NCI-H187 treated with DMSO at 0.1 percent for 48 hours (cell line): Measurements from ENCODE around the gene BICD1.
"Not testable (repeated sequence)": the region's sequence is repeated elsewhere in the genome, so short reads cannot be mapped to it uniquely, and the experiment has no call there.

Experiments
- DNase-seq: peaks from one replicate; lab custom pipeline; 2025; lab: John Stamatoyannopoulos, UW

Gene BICD1

DNA sequence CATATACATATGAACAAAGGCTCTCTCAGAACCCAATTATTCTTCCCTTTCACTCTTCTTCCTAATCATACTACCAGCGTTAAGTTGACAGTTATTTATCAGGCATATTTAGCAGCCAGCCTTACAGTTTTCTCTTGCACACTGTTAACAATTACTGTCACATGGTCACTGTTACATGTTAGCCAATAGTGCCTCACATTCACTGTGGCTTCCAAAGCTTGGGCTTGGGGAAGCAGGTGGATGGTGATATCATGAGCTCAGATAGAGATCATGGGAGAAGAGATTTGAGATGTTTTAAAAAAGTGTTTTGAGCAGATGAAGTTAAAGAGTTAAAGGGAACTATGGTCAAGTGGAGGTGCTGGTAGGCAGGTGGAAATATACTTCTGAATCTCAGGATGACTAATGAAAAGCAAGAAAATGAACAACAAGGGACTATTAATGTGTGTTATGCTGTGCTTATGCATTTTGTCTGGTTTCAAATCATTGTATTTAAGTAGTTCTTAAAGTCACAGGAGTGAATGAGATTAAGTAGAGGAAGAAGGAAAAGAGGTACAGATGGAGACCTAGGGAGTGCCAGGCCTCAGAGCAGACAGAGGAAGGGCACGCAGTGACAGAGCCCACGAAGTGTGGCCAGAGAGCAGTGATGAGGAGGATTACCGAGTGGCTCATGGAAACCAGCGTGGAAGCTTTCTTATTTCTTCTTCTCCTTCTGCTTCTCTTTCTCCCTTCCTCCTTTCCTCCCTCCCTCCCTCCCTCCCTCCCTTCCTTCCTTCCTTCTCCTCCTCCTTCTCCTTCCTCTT lies 39.6 kb downstream of the BICD1 start:
- no peak for DNase-seq

DNA sequence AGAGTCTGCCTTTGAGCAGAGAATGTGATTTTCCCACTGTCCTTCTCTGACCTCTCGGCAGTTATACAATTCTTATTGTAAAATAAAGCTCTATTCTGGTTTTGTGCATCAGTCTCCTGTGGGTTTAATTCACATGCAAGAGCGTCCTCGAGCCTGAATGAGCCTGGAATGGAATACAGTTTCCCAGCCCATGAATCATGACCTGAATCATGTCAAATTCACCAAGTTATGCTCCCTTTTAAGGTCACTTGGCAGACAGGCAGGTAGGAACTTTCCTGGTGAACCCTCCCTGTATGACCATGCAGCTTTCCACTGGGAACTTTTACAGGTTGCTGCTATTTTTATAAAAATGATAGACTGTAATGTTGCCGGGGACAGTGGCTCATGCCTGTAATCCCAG lies 41.7 kb downstream of the BICD1 start:
- no peak for DNase-seq

DNA sequence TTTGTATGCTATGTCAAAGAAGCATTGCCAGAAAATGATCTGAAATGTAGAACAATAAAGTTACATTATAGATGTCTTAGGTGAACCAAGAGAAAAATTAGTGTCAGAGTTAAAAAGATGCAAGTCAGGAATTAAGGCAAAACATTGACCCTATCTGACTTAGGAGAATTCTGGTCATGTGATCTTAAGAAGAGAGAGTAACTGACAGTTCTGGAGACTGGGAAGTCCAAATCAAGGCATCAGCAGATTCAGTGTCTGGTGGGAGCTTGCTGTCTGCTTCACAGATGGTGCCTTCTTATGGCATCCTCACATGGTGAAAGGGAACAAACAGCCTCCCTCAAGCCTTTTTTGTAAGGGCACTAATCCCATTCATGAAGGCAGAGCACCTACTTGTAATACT lies 42.8 kb downstream of the BICD1 start:
- DNase-seq, result no peak

DNA sequence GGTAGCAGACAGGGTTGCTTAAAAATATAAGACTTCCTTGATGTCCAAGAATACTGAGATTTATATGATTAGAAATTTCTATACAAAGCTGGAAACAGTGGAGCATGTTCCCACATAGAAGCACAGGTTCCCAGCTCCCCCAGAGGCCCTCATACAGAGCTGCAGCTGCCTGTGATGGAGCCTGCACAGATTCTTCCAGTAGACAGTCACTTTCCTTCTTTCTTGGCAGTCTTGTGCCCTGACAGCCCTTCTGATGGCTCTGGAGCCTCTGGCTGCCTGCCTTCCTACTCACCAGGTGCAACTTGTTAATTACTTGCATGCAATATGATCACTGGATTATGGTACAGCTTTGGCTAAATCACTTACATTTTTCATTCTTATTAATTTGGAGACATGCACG lies 44.4 kb downstream of the BICD1 start:
- DNase-seq, result no peak

DNA sequence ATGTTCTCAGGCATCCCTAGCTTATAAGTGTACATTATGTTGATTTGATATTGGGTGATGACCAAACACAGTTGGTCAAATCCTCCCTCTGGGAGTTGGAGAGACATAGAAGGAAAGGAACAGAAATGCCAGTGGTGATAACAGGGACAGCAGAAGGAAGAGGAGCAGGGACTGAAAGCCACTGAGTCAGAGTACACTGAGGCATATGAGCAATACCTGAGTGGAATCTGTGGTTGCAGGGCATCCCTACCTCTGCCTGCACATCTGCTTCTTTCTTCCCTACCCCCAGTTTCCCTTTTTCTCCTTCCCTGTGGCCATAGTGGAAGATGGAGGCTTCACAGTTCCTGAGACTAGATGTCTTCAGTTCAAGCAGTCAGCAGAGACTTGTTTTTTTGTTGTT lies 44.9 kb downstream of the BICD1 start:
- no peak for DNase-seq

DNA sequence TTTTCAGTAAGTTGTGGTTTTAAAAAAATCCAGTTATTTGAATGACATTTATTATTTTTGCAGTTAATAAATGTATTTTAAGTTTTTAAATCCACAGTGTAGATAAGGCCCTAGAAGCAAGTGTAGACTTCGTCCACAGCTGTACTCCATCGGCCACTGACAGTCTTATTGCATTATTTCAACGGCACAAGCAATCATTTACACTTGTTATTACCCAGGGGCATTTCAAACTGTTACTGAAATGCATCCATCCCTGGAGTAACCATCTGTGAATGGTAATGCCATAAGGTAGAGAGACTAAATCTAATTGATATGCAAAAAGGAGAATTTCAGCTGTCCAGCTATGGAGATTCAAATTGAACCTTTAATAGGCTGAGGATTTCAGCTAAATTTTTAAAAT lies 48.4 kb downstream of the BICD1 start:
- no peak for DNase-seq

DNA sequence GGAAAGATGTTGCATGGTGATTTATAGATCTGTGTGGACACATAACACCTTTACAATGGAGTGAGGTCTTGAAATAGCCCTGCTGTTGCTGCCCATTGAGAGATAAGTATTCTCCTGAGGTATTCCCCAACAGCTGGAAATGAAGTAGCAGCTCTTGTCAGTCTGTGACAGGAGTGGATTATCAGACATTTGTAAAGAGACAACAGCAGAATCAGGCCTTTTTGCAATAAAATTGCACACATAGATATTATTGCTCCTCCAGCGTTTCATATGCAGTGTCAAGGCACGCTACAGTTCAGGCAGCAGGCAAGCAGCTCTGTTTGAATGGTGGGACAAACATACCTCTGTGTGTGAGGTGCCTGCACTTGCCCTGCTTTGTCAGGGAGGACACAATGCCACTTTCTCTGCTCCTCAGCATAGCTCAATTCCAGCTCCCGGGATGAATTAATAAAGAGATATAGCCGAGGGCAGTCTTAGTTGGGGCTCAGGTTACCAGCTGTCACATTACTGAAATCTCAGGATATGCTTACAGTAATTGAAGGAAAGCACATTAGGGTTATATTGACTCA lies 49.4 kb downstream of the BICD1 start:
- DNase-seq, result no peak

DNA sequence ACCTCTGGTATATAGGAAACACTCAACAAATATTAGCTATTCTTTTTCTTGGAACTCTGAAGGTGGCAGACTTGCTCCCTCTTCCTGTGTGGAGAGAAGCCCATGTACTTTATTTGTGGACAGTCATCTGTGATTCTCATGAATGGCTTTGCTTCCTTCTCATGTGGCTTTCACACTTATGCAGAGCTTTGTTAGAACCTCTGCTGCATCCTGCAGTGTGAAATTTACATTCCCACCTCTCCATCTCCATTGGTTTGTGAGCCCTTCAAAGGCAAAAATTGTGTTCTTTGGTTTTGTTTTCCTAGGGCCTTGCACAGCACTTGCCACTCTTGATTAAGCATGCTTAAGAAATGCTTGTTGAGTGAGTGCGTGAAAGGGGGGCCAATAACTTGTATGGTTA lies 51.9 kb downstream of the BICD1 start:
- no peak for DNase-seq

DNA sequence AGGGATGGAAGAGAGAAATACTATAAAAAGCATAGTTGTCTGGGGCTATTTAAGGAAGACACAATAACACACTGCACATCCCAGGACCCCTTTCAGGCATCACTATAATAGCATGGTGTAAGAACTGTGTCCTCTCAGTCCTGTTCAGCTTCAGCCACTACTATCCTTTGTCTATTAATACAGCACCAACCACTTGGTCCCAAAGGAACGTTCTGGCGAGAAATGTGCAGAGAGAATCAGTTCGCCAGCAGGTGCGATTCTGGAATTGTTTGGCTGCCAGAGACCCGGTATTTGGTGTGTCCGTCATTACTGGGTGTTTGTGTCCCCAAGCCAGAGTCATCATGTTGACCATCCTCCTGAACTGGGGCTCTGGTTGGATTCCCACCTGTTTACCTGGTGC lies 52.7 kb downstream of the BICD1 start:
- no peak for DNase-seq

DNA sequence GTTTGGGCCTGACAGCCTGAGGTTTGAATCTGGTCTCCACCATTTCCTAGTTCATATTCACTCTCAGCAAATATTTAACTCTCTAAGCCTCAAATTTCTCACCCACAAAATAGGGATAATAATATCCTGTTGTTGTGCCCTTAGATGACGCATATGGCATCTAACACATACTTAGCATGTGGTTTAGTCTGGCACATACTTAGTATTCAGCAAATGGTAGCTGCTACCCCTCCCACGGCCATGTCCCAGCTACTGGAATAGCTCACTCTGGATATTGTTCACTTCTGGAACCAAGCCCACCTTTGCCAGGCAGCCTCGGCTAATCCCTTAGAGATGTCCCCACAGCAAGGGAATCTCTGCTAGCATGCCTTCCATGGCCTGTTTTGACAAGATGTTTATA lies 53.3 kb downstream of the BICD1 start:
- DNase-seq, result no peak

DNA sequence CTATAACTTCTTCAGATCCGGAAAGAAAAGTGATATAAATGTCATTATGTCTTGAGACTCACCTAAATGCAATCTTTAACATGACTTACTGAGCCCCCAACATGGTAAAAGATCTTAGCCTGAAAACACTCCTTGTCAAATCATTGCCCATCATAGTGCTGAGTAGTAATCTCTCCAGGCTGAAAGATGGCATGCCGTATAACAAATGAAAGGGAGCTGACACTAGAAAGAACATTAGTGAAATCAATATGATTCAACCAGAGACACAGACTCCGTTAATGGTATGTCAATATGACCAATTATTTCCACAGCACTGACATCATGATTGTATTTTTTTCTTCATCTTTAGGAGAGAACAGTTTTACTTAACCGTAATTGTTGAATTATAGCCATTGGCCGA lies 54.4 kb downstream of the BICD1 start:
- no peak for DNase-seq

DNA sequence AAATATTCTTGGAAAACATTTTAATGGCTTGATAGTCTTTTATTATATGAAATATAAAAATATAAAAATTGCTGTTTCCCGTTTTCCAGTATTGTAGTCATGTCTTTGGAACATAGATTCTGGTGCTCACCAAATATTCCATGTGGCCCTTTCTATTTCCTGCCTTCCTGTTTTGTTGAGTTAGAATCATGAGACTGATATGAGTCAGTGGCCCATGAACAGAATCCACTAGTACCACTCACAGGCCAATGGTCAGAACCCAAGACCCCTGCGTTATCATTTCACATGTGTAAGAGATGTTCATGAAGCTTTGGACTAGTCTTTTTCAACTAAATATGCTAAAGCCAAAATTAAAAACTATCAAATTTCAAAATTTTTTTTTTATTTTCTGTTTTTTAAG lies 56.9 kb downstream of the BICD1 start:
- DNase-seq, result no peak

DNA sequence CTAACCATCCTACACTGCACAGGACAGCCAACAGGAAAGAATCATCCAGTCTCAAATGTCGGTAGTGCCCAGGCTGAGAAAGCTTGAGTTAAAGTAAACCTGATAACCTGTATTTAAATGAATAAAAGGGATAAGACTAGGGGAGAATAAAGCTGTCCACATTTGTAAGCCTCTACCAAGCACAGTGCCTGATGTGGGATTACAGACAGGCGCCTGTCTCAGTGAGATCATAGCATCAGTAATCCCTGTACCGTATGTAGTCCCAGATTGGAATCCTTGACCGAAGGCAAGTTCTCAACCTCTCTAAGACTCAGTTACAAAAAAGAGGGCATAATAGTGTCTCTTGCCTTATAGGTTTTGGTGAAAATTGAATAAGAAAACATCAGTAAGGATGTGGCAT lies 59.9 kb downstream of the BICD1 start:
- DNase-seq, result no peak

DNA sequence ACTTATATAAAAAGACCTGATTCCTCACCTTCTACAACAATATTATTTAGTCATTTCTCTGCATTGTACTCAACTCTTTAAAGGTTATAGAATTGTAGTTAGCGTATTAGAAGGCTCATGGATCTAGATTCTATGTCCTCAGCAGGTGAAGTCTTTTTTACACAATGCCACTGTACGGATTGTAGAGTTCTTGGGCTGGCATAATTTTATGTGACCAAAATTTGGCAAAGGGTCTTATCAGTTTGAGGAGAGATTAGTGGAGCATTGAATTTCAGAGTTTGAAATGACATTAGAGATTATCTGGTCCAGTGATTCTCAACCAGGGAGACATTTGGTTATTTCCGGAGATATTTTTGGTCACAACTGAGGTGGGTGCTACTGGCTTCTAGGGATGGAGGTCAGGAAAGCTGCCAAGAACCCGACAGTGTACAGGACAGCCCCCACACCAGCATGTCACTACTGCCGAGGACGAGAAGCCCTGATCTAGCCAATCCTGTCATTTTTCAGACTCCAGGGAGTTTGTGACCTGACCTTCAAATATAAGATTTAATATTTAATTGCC lies 63.9 kb downstream of the BICD1 start:
- DNase-seq, result no peak

DNA sequence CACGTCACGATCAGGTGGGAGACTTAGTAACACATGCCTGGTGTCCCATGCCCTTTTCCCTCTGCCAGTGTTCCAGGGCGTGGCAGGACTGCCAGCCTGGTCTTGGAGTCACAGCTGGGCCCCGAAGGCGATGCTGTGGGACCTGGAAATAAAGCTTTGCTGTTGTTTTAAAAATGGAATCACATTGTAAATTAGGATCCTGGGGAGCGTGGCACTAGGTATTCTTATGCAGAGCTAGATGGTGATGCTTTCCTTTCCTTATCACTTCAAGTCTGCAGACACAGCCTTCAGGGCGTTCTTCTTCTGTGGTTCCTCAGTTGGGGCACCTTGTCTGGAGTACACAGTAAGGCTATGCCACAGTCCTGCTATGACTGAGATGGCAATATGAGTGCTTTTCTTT lies 64.6 kb downstream of the BICD1 start:
- no peak for DNase-seq

DNA sequence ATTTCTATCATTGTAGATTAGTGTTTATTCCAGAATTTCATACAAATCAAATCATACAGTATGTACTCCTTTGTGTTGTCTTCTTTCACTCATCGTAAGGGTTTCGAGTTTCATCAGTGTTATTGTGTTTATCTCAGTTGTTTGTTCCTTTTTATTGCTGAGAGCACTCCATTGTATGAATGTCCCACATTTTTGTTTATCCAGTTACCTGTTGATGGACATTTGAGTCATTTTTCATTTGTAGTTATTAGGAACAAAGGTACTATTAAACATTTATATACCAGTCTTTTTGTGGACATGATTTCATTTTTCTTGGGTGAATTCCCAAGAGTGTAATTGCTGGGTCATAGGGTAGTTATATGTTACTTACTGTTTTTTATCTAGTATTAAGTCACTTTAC lies 70.0 kb downstream of the BICD1 start:
- no peak for DNase-seq

DNA sequence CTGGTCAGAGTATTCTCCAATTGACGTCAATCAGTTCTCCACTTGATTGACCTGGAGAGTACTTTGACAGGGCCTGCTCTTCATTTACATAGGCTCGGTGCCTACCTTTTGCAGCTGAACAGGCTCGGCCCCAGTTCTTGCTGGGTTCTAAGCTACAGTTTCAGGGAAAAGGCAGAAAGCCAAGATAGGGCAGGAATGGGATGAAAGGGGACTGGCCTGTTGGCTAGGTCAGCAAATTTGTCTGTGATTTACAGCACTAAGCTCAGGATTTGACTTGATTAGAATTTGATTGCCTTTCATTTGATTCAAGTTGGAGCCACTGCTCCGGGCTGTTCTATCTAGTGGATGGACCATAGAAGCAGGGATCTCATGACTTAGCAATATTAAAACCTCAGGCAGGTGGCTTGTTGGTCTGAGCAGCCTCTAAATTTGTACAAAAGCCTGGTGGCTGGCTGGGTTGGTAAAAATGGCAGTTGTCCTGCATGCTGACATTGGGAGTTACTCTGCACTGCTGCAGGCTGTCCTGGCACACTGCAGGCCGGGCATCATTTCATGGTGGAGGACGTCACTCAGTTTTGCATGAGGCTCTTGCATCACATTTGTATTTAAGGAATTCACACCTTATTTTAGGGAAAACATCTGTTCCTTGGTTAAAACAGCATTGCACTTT lies 71.8 kb downstream of the BICD1 start:
- DNase-seq, result no peak

DNA sequence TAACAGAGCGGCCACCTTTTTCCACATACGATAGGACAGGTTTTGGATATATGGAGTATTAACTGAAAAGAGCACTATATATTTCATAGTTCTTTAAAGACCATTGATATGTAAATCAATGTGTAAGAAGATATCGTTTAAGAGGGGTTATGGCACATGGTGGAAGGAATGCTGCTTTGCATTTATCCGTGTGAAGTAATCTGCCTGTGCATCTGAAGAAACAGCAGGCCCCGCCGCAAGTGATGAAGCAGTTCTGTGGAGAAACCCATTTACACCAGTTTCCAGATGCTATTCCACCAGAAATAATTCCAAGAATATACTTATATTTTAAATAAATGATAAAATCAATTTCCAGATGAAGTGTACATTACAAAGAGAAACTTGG lies 72.4 kb downstream of the BICD1 start:
- DNase-seq, result no peak

DNA sequence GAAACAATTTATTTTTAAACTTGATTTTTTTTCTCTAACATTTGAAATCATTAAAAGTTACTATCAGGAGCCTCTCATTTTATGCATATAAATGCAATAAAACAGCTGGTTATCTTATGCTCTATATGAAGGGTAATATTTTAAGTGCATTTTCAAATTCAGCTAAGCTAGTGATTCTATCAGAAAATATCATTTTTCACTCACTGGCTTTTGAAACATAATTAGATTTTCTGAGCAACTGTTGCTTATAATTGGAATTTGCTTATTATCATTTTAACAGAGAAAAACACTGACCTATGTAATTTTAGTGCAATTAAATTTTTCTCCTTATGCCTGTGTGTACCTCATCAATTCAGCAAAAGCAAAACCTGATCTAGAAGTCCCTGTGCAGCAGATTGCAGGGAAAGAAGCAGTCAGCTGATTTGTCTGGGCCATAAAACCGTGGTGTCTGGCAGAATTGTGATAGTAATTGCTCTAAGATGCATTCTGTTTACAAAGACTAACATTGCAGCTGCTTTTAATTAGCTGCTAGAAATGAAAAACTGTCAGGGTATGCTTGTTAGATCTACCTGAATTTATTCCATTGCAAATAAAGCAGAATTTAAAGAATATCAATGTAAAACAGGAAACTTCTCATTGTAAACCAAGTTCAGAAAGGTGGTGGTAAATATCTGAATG lies 75.0 kb downstream of the BICD1 start:
- DNase-seq, result no peak

DNA sequence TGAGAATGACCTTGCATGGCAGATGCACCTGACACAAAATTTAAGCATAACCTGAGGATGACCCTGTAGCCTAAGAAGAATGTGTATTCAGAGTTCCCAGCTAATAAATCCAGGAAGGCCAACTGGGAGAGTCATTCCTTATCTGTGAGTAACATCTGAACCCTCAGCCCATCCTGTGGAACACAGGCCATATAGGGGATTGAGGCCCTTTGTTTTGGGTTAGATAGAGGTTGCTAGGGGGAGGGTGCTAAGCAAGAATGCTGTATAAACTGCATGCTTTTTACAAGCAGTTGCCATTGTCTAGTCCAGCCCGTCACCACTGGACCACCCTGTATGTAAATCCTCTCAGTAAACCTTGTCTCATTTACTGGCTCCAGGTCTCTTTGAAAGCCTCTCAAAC lies 77.0 kb downstream of the BICD1 start:
- no peak for DNase-seq

DNA sequence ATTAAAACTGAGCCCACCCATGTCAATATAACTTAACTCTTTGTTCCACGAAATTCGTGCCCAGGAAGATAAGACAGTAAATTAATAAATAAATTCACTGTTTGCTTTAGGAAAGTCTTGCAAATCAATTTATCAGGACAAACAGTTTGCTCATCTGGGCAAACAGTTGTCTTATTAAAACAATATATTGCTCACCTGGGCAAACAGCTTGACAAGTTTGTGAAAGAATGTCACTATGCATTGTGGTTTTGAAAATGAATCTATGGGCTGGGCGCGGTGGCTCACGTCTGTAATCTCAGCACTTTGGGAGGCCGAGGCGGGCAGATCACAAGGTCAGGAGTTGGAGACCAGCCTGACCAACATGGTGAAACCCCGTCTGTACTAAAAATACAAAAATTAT lies 80.5 kb downstream of the BICD1 start:
- not testable (repeated sequence) for DNase-seq

DNA sequence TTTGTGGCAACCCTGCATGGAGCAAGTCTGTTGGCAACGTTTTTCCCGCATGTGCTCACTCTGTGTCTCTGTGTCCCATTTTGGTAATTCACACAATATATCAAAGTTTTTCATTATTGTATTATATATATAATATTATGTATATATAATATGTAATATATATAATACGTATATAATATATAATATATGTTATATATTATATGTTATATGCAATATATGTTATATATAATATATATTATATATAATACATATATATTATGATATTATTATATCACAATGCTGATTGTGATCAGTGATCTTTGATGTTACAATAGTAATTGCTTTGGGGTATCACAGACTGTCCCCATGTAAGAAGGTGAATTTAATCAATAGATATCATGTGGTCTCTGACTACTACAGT lies 84.8 kb downstream of the BICD1 start:
- no peak for DNase-seq
